ENCODE results near the gene ASRGL1. TPM values are rescaled to one million over a fixed set of nuclear protein-coding genes. Genes with fewer than 3 reads are reported as not detected.

The ASRGL1 gene
- total RNA-seq, 1 experiment from 2014 or later, result 51.6 TPM

GRCh38 chr11:62372871-62373270, 35.6 kb downstream of the ASRGL1 start:
- no peak for DNase-seq (ENCODE audit: low spot score)
- Mint-ChIP-seq H3K9me3 (peaks cover 18% of the 10 kb centered on the region), H3K27ac (no peak overlapping the region; the same call in 1 of the 2 replicates), H3K36me3 (peaks cover 18% of the 10 kb centered on the region), H3K4me1 (peaks cover 2% of the 10 kb centered on the region; the same call in 1 of the 2 replicates), H3K27me3 (ENCODE audit: low read depth) (no peaks in the 10 kb centered on the region), H3K4me3 (no peak overlapping the region)
- ChIA-PET CTCF (interaction anchor here (0.9 to 3.2 kb wide), 3 partner anchors 33 to 52 kb away, joined by 5 to 18 read pairs (median 7); partner anchors contain the start of gene ASRGL1), POLR2A (no interaction called here)
- ATAC-seq, result no peak
- TF ChIP-seq, protein P1, sequence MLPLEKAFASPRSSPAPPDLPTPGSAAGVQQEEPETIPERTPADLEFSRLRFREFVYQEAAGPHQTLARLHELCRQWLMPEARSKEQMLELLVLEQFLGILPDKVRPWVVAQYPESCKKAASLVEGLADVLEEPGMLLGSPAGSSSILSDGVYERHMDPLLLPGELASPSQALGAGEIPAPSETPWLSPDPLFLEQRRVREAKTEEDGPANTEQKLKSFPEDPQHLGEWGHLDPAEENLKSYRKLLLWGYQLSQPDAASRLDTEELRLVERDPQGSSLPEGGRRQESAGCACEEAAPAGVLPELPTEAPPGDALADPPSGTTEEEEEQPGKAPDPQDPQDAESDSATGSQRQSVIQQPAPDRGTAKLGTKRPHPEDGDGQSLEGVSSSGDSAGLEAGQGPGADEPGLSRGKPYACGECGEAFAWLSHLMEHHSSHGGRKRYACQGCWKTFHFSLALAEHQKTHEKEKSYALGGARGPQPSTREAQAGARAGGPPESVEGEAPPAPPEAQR (CRISPR knock-in tag; IDR thresholded peaks at IDR 0.05), result no peak
- no peak for TF ChIP-seq ZNF121 (CRISPR knock-in tag; IDR thresholded peaks at IDR 0.05)
- TF ChIP-seq SMAD4 (CRISPR knock-in tag; IDR thresholded peaks at IDR 0.05), result no peak
- no peak for TF ChIP-seq CDX4 (CRISPR knock-in tag; IDR thresholded peaks at IDR 0.05; ENCODE audit: borderline replicate concordance)
- no peak for TF ChIP-seq ZMAT4 (CRISPR knock-in tag; IDR thresholded peaks at IDR 0.05)
- no peak for TF ChIP-seq FOXK1 (CRISPR knock-in tag; IDR thresholded peaks at IDR 0.05)
- no peak for TF ChIP-seq ZNF232 (CRISPR knock-in tag; IDR thresholded peaks at IDR 0.05)
- TF ChIP-seq ZNF416 (CRISPR knock-in tag; IDR thresholded peaks at IDR 0.05), result no peak
- TF ChIP-seq ZBTB21 (CRISPR knock-in tag; IDR thresholded peaks at IDR 0.05; ENCODE audit: borderline replicate concordance), result no peak
- no peak for TF ChIP-seq IRF1 (CRISPR knock-in tag; IDR thresholded peaks at IDR 0.05)

DNA sequence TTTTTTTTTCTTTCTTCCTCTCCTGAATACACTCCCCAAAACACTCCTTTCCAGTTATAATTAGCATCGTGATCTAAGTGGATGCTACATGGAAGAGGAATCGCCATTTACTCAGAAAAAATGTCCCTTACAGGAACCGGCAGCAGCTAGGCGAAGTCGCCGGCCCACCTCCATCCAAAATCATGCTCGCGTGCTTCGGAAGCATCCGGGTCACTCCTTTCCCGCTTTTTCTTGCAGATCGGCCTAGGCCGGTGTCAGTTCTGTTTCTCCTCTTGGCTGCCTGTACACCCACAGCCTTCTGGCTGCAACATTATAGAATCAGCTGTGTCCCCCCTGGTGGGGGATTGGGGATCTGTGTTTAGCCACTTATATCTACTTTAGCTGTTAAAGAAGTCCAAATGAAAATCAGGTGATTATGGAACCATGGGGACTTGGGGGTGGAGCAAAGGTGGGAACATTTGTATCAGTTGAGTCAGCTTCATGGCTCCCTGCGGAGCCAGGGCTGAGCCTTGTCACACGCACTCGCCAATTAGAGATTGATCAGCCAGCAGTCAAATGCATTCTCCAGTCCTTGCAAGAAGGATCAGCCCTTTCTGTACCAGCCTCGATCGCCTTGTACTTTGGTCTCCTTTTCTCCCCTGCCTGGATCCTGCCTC, 36.3 kb downstream of the ASRGL1 start:
- Mint-ChIP-seq H3K27ac (no peak overlapping the region), H3K27me3 (ENCODE audit: low read depth) (no peaks in the 10 kb centered on the region), H3K4me3 (no peak overlapping the region), H3K4me1 (peaks cover 4% of the 10 kb centered on the region; the same call in 1 of the 2 replicates), H3K36me3 (peaks cover 12% of the 10 kb centered on the region), H3K9me3 (peaks cover 12% of the 10 kb centered on the region)
- ATAC-seq, result no peak
- no peak for DNase-seq (ENCODE audit: low spot score)
- ChIA-PET CTCF (interaction anchor here (0.5 to 3.2 kb wide), 4 partner anchors 13 to 51 kb away, joined by 3 to 18 read pairs (median 6); partner anchors contain the start of gene ASRGL1), POLR2A (no interaction called here)
- no peak for TF ChIP-seq PREB (CRISPR knock-in tag; IDR thresholded peaks at IDR 0.05; ENCODE audit: borderline replicate concordance)
- TF ChIP-seq, protein P2, sequence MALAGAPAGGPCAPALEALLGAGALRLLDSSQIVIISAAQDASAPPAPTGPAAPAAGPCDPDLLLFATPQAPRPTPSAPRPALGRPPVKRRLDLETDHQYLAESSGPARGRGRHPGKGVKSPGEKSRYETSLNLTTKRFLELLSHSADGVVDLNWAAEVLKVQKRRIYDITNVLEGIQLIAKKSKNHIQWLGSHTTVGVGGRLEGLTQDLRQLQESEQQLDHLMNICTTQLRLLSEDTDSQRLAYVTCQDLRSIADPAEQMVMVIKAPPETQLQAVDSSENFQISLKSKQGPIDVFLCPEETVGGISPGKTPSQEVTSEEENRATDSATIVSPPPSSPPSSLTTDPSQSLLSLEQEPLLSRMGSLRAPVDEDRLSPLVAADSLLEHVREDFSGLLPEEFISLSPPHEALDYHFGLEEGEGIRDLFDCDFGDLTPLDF (CRISPR knock-in tag; IDR thresholded peaks at IDR 0.05), result no peak
- TF ChIP-seq, protein P3, sequence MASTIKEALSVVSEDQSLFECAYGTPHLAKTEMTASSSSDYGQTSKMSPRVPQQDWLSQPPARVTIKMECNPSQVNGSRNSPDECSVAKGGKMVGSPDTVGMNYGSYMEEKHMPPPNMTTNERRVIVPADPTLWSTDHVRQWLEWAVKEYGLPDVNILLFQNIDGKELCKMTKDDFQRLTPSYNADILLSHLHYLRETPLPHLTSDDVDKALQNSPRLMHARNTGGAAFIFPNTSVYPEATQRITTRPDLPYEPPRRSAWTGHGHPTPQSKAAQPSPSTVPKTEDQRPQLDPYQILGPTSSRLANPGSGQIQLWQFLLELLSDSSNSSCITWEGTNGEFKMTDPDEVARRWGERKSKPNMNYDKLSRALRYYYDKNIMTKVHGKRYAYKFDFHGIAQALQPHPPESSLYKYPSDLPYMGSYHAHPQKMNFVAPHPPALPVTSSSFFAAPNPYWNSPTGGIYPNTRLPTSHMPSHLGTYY (CRISPR knock-in tag; IDR thresholded peaks at IDR 0.05), result no peak
- no peak for TF ChIP-seq NR2C2 (CRISPR knock-in tag; IDR thresholded peaks at IDR 0.05)
- no peak for TF ChIP-seq FOXP4 (CRISPR knock-in tag; IDR thresholded peaks at IDR 0.05)
- no peak for TF ChIP-seq ZNF423 (CRISPR knock-in tag; IDR thresholded peaks at IDR 0.05)
- TF ChIP-seq MXD4 (CRISPR knock-in tag; IDR thresholded peaks at IDR 0.05; ENCODE audit: borderline replicate concordance), result no peak
- TF ChIP-seq IRF2 (CRISPR knock-in tag; IDR thresholded peaks at IDR 0.05; ENCODE audit: borderline replicate concordance, low read depth), result no peak
- TF ChIP-seq SMAD4 (CRISPR knock-in tag; IDR thresholded peaks at IDR 0.05), result no peak

Measured in WTC11 (cell line).